ENCODE data around the gene DLGAP4. TPM values are rescaled to one million over a fixed set of nuclear protein-coding genes. Genes with fewer than 3 reads are reported as not detected.

DLGAP4 gene
- total RNA-seq, 3 donors from 2014 or later: 22.0 to 26.9 (median 24.0) TPM

GRCh38 chr20:36549628-36549941 lies 243.4 kb downstream of the DLGAP4 start:
- H3K36me3 ChIP-seq: no peaks in the 10 kb centered on the region
- peaks cover 0 to under 1% of the 10 kb centered on the region in 2 donors for H3K4me1 ChIP-seq

DNA sequence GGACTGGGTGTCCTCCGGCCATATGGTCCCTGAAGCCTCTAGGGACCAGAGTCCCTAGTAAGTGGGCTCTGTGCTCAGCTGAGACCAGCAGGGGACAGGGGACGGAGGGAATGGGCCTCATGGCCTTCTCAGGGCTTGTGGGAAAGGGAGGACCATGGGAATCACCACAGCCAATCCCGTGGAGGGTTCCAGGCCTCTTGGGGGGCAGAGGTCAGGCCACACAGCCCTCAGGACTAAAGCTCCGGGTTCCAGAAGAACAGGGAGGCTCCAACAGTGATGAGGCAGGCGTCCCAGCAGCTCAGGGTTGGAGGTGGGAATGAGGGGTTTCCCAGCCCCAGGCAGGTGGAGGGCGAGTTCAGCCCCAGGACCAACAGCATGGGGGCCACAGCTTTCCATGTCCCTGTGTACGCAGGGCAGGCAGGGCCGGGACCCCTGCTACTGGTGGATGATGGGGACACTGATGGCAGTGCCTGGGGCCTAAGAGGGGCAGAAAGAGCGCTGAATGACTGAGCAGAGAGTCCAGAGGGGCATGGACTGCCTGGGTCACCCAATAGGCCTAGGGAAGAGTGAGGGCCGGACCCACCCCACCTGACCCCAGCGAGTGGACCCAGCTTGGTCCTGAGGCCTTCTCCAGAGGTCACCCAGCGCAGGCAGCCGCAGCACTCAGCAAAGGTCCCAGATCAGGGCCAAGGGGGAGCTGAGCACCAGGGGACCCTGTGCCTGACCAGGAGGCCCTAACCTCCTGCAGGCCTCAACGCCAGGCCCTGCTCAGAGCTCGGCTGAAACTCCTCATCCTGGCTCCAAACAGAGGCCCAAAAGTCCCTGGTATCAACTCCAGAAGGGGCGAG lies 244.0 kb downstream of the DLGAP4 start:
- intact Hi-C loops (cut with DNase I; ENCODE audit: low total_unique reads): no loop called here
- Histone ChIP-seq H3K4me1 (no peaks in the 10 kb centered on the region), H3K27ac (peak overlapping the region; percentile 54 to 68), H3K36me3 (no peaks in the 10 kb centered on the region), H3K4me3 (no peak overlapping the region), H3K27me3 (no peaks in the 10 kb centered on the region), H3K9me3 (no peaks in the 10 kb centered on the region)
- no peak for TF ChIP-seq POLR2A (IDR thresholded peaks at IDR 0.05)
- TF ChIP-seq, protein P1, sequence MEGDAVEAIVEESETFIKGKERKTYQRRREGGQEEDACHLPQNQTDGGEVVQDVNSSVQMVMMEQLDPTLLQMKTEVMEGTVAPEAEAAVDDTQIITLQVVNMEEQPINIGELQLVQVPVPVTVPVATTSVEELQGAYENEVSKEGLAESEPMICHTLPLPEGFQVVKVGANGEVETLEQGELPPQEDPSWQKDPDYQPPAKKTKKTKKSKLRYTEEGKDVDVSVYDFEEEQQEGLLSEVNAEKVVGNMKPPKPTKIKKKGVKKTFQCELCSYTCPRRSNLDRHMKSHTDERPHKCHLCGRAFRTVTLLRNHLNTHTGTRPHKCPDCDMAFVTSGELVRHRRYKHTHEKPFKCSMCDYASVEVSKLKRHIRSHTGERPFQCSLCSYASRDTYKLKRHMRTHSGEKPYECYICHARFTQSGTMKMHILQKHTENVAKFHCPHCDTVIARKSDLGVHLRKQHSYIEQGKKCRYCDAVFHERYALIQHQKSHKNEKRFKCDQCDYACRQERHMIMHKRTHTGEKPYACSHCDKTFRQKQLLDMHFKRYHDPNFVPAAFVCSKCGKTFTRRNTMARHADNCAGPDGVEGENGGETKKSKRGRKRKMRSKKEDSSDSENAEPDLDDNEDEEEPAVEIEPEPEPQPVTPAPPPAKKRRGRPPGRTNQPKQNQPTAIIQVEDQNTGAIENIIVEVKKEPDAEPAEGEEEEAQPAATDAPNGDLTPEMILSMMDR (IDR thresholded peaks at IDR 0.05): no peak
- no peak for TF ChIP-seq POLR2AphosphoS5 (IDR thresholded peaks at IDR 0.05)
- no peak for DNase-seq (ENCODE audit: low spot score in 2 of 2)

More at GRCh38 chr20:36549628-36549941, 243.4 kb downstream of the DLGAP4 start:
- TF ChIP-seq POLR2AphosphoS5 (IDR thresholded peaks at IDR 0.05): peak in 1 of 3 donors; percentile 39
- TF ChIP-seq, protein P1 (IDR thresholded peaks at IDR 0.05): no peak
- no peak for TF ChIP-seq POLR2A (IDR thresholded peaks at IDR 0.05)
- H3K27ac ChIP-seq: peak overlapping the region in 1 of 2 donors; percentile 68
- H3K27me3 ChIP-seq: no peaks in the 10 kb centered on the region
- DNase-seq (ENCODE audit: low spot score in 2 of 2): no peak
- H3K4me3 ChIP-seq: no peak overlapping the region
- intact Hi-C loops (cut with DNase I; ENCODE audit: low total_unique reads): no loop called here
- H3K9me3 ChIP-seq: no peaks in the 10 kb centered on the region

- no peak for DNase-seq (ENCODE audit: low spot score in 2 of 2)
- Histone ChIP-seq H3K4me1 (no peaks in the 10 kb centered on the region), H3K27me3 (no peaks in the 10 kb centered on the region), H3K9me3 (no peaks in the 10 kb centered on the region), H3K36me3 (no peaks in the 10 kb centered on the region), H3K4me3 (no peak overlapping the region), H3K27ac (peak overlapping the region; percentile 54 to 68)
- TF ChIP-seq POLR2AphosphoS5 (IDR thresholded peaks at IDR 0.05): peak in 1 of 3 donors; percentile 18
- TF ChIP-seq POLR2A (IDR thresholded peaks at IDR 0.05): no peak
- intact Hi-C loops (cut with DNase I; ENCODE audit: low total_unique reads): no loop called here
These were observed 244.7 kb downstream of the DLGAP4 start for GRCh38 chr20:36550790-36551299.

GRCh38 chr20:36555248-36555647 lies 249.1 kb downstream of the DLGAP4 start:
- intact Hi-C loops (cut with DNase I; ENCODE audit: low total_unique reads): no loop called here

GRCh38 chr20:36562724-36563123 lies 256.6 kb downstream of the DLGAP4 start:
- intact Hi-C loops (cut with DNase I; ENCODE audit: low total_unique reads): no loop called here
- no peak for DNase-seq (ENCODE audit: low spot score in 2 of 2)
- H3K9me3 ChIP-seq: peaks cover 0 to 6% of the 10 kb centered on the region in 2 donors
- H3K27ac ChIP-seq: no peak overlapping the region
- no peaks in the 10 kb centered on the region for H3K4me1 ChIP-seq
- H3K4me3 ChIP-seq: no peak overlapping the region
- no peaks in the 10 kb centered on the region for H3K36me3 ChIP-seq
- TF ChIP-seq, protein P1 (IDR thresholded peaks at IDR 0.05): no peak
- TF ChIP-seq POLR2A (IDR thresholded peaks at IDR 0.05): no peak
- TF ChIP-seq POLR2AphosphoS5 (IDR thresholded peaks at IDR 0.05): no peak
- no peaks in the 10 kb centered on the region for H3K27me3 ChIP-seq

More at GRCh38 chr20:36555248-36555647, 249.1 kb downstream of the DLGAP4 start:
- H3K27ac ChIP-seq: no peak overlapping the region
- no peaks in the 10 kb centered on the region for H3K27me3 ChIP-seq
- H3K9me3 ChIP-seq: no peaks in the 10 kb centered on the region
- TF ChIP-seq POLR2AphosphoS5 (IDR thresholded peaks at IDR 0.05): no peak
- TF ChIP-seq, protein P1 (IDR thresholded peaks at IDR 0.05): no peak
- TF ChIP-seq POLR2A (IDR thresholded peaks at IDR 0.05): no peak
- no peak for DNase-seq (ENCODE audit: low spot score in 2 of 2)
- H3K4me1 ChIP-seq: no peaks in the 10 kb centered on the region
- H3K4me3 ChIP-seq: no peak overlapping the region
- no peaks in the 10 kb centered on the region for H3K36me3 ChIP-seq

Measured in breast epithelium (tissue), 4 donors.